HG02623 (cell line): Measurements from ENCODE around the gene AKT1S1.
A peak's percentile ranks its signal among the peaks of the same experiment; 100 is the strongest.

Source experiments
- ATAC-seq: cut with Tn5 transposase; IDR thresholded peaks from one replicate; pipeline ENCODE4 v1.9.1; 2021; ENCODE audit warnings: moderate library complexity; ENCODE audit not compliant: unreplicated experiment

The AKT1S1 gene

GRCh38 chr19:49884760-49885159 is 7.6 kb upstream of the AKT1S1 start:
- no peak for ATAC-seq

GRCh38 chr19:49884109-49884508 is 7.0 kb upstream of the AKT1S1 start:
- ATAC-seq = no peak

- ATAC-seq = no peak
Observed at GRCh38 chr19:49883094-49883493, 5.9 kb upstream of the AKT1S1 start.

- ATAC-seq = no peak
Observed at GRCh38 chr19:49882643-49883042, 5.5 kb upstream of the AKT1S1 start.

- ATAC-seq = no peak
Observed at GRCh38 chr19:49881672-49882394, 4.7 kb upstream of the AKT1S1 start.

GRCh38 chr19:49881186-49881585 is 4.0 kb upstream of the AKT1S1 start:
- ATAC-seq = no peak

GRCh38 chr19:49880162-49880869 is 3.2 kb upstream of the AKT1S1 start:
- no peak for ATAC-seq

- ATAC-seq = no peak
Observed at GRCh38 chr19:49879243-49879963, 2.2 kb upstream of the AKT1S1 start.

GRCh38 chr19:49878744-49879070 is 1.6 kb upstream of the AKT1S1 start:
- ATAC-seq = no peak

- ATAC-seq = peak; percentile 34
Observed at GRCh38 chr19:49877879-49878743, 956 bp upstream of the AKT1S1 start.

- peak; percentile 34 for ATAC-seq
Observed at GRCh38 chr19:49876422-49877019, 634 bp downstream of the AKT1S1 start.

- no peak for ATAC-seq
Observed at GRCh38 chr19:49875857-49876421, 1.2 kb downstream of the AKT1S1 start.

- ATAC-seq = no peak
Observed at GRCh38 chr19:49875177-49875576, 2.0 kb downstream of the AKT1S1 start.

- no peak for ATAC-seq
Observed at GRCh38 chr19:49874503-49875157, 2.5 kb downstream of the AKT1S1 start.

- ATAC-seq = no peak
Observed at GRCh38 chr19:49873834-49874233, 3.3 kb downstream of the AKT1S1 start.

GRCh38 chr19:49873129-49873521 is 4.0 kb downstream of the AKT1S1 start:
- no peak for ATAC-seq

GRCh38 chr19:49872245-49873128 is 4.7 kb downstream of the AKT1S1 start:
- no peak for ATAC-seq

- ATAC-seq = no peak
Observed at GRCh38 chr19:49871349-49871985, 5.7 kb downstream of the AKT1S1 start.
